Kidney epithelial cell (primary cell): ENCODE measurements around the gene PLA2G6. TPM values are rescaled to one million over a fixed set of nuclear protein-coding genes. Genes with fewer than 3 reads are reported as not detected.

Source experiments
- DNase-seq: peaks from one replicate; pipeline ENCODE4 v3.0.0-alpha.2; 2010; ENCODE audit warnings: low read depth
- H3K27me3 ChIP-seq: 2 replicates; pipeline ENCODE4 v1.6.0; 2011; ENCODE audit warnings: low read length; ENCODE audit not compliant: control insufficient read depth, insufficient read depth
- H3K36me3 ChIP-seq: 2 replicates; pipeline ENCODE4 v1.5.1; 2011; ENCODE audit warnings: low read length; ENCODE audit not compliant: control insufficient read depth, insufficient read depth
- H3K4me3 ChIP-seq: 2 replicates; pipeline ENCODE4 v1.5.1; 2011; ENCODE audit warnings: low read depth, mild to moderate bottlenecking, control low read depth, low read length
- CTCF ChIP-seq: IDR thresholded peaks from 2 replicates; pipeline ENCODE4 v1.5.1; 2011; ENCODE audit warnings: mild to moderate bottlenecking, moderate library complexity, low read length, control low read depth, inconsistent platforms; ENCODE audit not compliant: insufficient read depth, poor library complexity, severe bottlenecking
- total RNA-seq: library from RNA; depleted of rRNA; stranded (reverse); fragments of >200 nt; gene quantifications from 2 replicates; pipeline ENCODE4 v1.2.3, GENCODE V29; 2015

The PLA2G6 gene
- total RNA-seq, 1 donor from 2014 or later = 15.5 TPM

GRCh38 chr22:38098410-38099249 lies 83.0 kb downstream of the PLA2G6 start:
- Histone ChIP-seq H3K36me3 (no peaks in the 10 kb centered on the region), H3K4me3 (no peak overlapping the region), H3K27me3 (no peaks in the 10 kb centered on the region)
- TF ChIP-seq CTCF = no peak
- peak; percentile 21 for DNase-seq

- Histone ChIP-seq H3K4me3 (no peak overlapping the region), H3K27me3 (no peaks in the 10 kb centered on the region), H3K36me3 (no peaks in the 10 kb centered on the region)
- peak; percentile 50 for TF ChIP-seq CTCF
- no peak for DNase-seq
These were observed 83.8 kb downstream of the PLA2G6 start for GRCh38 chr22:38097557-38098409.

GRCh38 chr22:38097058-38097457 lies 84.6 kb downstream of the PLA2G6 start:
- no peaks in the 10 kb centered on the region for H3K27me3 ChIP-seq
- no peak for TF ChIP-seq CTCF
- no peak overlapping the region for H3K4me3 ChIP-seq
- H3K36me3 ChIP-seq = no peaks in the 10 kb centered on the region
- DNase-seq = no peak

GRCh38 chr22:38089474-38089851 lies 92.2 kb downstream of the PLA2G6 start:
- DNase-seq = no peak
- H3K4me3 ChIP-seq = no peak overlapping the region
- TF ChIP-seq CTCF = no peak
- H3K27me3 ChIP-seq = peaks cover 10% of the 10 kb centered on the region
- no peaks in the 10 kb centered on the region for H3K36me3 ChIP-seq

GRCh38 chr22:38088629-38089473 lies 92.8 kb downstream of the PLA2G6 start:
- no peak for TF ChIP-seq CTCF
- DNase-seq = no peak
- Histone ChIP-seq H3K36me3 (no peaks in the 10 kb centered on the region), H3K27me3 (peaks cover 12% of the 10 kb centered on the region), H3K4me3 (peak overlapping the region; percentile 3)
